Left ventricle myocardium inferior (tissue), 1 donor: ENCODE data around the gene OTOP3. TPM values are rescaled to one million over a fixed set of nuclear protein-coding genes. Genes with fewer than 3 reads are reported as not detected.

Source experiments
- DNase-seq: peaks from one replicate; pipeline ENCODE4 v3.0.0-alpha.2; 2020
- H3K27ac ChIP-seq: fragments of 200-600 bp; replicated peaks from 2 replicates; pipeline ENCODE4 v1.8.0; 2021
- H3K27me3 ChIP-seq: fragments of 200-600 bp; 2 replicates; pipeline ENCODE4 v1.8.0; 2021; ENCODE audit warnings: low read depth
- H3K36me3 ChIP-seq: fragments of 200-600 bp; 2 replicates; pipeline ENCODE4 v1.8.0; 2021
- H3K4me1 ChIP-seq: fragments of 200-600 bp; 2 replicates; pipeline ENCODE4 v1.8.0; 2021
- H3K4me3 ChIP-seq: fragments of 200-600 bp; 2 replicates; pipeline ENCODE4 v1.8.0; 2021; ENCODE audit warnings: mild to moderate bottlenecking, moderate library complexity
- H3K9me3 ChIP-seq: fragments of 200-600 bp; replicated peaks from 2 replicates; pipeline ENCODE4 v1.8.0; 2021
- intact Hi-C: fragments of 100-400 bp; cut with micrococcal nuclease; formaldehyde crosslinking; loops from one replicate; pipeline ENCODE4 v1.11.0; 2022
- total RNA-seq: library from RNA; stranded (reverse); fragmentation: NEBNext Ultra II Directional; extraction: Animal tissue kit (Norgen Biotek cat#: 25700); gene quantifications from one replicate; pipeline ENCODE4 v1.2.1, GENCODE V29; 2021
- TF ChIP-seq, protein P1 (sequence below): fragments of 200-600 bp; IDR thresholded peaks from 2 replicates; pipeline ENCODE4 v1.8.0; 2021; ENCODE audit warnings: antibody characterized with exemption, mild to moderate bottlenecking, borderline replicate concordance
- donor health status: DM: no; HTN: yes; CAD: no; lungs with severe emphysema.

Gene OTOP3
- total RNA-seq, 1 donor from 2014 or later: not detected

- H3K36me3 ChIP-seq: peaks cover 50% of the 10 kb centered on the region
Observed at GRCh38 chr17:74999523-74999922, 63.8 kb downstream of the OTOP3 start.

More at GRCh38 chr17:74999523-74999922, 63.8 kb downstream of the OTOP3 start:
- Histone ChIP-seq H3K9me3 (no peaks in the 10 kb centered on the region), H3K4me1 (peaks cover 23% of the 10 kb centered on the region), H3K27ac (peak overlapping the region; percentile 78), H3K27me3 (no peaks in the 10 kb centered on the region), H3K4me3 (no peak overlapping the region)
- TF ChIP-seq, protein P1, sequence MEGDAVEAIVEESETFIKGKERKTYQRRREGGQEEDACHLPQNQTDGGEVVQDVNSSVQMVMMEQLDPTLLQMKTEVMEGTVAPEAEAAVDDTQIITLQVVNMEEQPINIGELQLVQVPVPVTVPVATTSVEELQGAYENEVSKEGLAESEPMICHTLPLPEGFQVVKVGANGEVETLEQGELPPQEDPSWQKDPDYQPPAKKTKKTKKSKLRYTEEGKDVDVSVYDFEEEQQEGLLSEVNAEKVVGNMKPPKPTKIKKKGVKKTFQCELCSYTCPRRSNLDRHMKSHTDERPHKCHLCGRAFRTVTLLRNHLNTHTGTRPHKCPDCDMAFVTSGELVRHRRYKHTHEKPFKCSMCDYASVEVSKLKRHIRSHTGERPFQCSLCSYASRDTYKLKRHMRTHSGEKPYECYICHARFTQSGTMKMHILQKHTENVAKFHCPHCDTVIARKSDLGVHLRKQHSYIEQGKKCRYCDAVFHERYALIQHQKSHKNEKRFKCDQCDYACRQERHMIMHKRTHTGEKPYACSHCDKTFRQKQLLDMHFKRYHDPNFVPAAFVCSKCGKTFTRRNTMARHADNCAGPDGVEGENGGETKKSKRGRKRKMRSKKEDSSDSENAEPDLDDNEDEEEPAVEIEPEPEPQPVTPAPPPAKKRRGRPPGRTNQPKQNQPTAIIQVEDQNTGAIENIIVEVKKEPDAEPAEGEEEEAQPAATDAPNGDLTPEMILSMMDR: no peak
- DNase-seq: no peak
- intact Hi-C loops: no loop called here

Other genes with a start within 250 kb of the OTOP3 start
- gene CD300LF, start 223.0 kb upstream of the OTOP3 start, total RNA-seq: 0.55 TPM
- gene RAB37, start 198.6 kb upstream of the OTOP3 start, total RNA-seq: 1.9 TPM
- 11.3 TPM for gene NHERF1, start 187.3 kb upstream of the OTOP3 start, total RNA-seq
- 18.6 TPM for gene NAT9, start 159.6 kb upstream of the OTOP3 start, total RNA-seq
- gene GRIN2C, start 76.0 kb upstream of the OTOP3 start, total RNA-seq: 0.52 TPM
- 5.7 TPM for gene FDXR, start 62.9 kb upstream of the OTOP3 start, total RNA-seq
- not detected for gene FADS6, start 42.3 kb upstream of the OTOP3 start, total RNA-seq
- gene USH1G, start 12.6 kb upstream of the OTOP3 start, total RNA-seq: not detected
- gene OTOP2, start 11.6 kb upstream of the OTOP3 start, total RNA-seq: not detected
- gene HID1, start 36.9 kb downstream of the OTOP3 start, total RNA-seq: 7.2 TPM
- 17.4 TPM for gene CDR2L, start 51.7 kb downstream of the OTOP3 start, total RNA-seq
- 50.6 TPM for gene MRPL58, start 76.8 kb downstream of the OTOP3 start, total RNA-seq
- gene ATP5PD, start 111.1 kb downstream of the OTOP3 start, total RNA-seq: 809 TPM
- gene KCTD2, start 111.3 kb downstream of the OTOP3 start, total RNA-seq: 23.1 TPM
- gene SLC16A5, start 152.1 kb downstream of the OTOP3 start, total RNA-seq: 8.4 TPM
- 6.2 TPM for gene ARMC7, start 174.1 kb downstream of the OTOP3 start, total RNA-seq
- 25.9 TPM for gene NT5C, start 195.8 kb downstream of the OTOP3 start, total RNA-seq
- gene JPT1, start 218.6 kb downstream of the OTOP3 start, total RNA-seq: 13.8 TPM
- 183 TPM for gene SUMO2, start 247.1 kb downstream of the OTOP3 start, total RNA-seq